ENCODE results near the gene ABCC8. TPM values are rescaled to one million over a fixed set of nuclear protein-coding genes. Genes with fewer than 3 reads are reported as not detected.

ABCC8 gene
- 0.15 and 0.55 TPM in 2 replicates for total RNA-seq (2014; rRNA removed; shearing (Covaris generic))

DNA sequence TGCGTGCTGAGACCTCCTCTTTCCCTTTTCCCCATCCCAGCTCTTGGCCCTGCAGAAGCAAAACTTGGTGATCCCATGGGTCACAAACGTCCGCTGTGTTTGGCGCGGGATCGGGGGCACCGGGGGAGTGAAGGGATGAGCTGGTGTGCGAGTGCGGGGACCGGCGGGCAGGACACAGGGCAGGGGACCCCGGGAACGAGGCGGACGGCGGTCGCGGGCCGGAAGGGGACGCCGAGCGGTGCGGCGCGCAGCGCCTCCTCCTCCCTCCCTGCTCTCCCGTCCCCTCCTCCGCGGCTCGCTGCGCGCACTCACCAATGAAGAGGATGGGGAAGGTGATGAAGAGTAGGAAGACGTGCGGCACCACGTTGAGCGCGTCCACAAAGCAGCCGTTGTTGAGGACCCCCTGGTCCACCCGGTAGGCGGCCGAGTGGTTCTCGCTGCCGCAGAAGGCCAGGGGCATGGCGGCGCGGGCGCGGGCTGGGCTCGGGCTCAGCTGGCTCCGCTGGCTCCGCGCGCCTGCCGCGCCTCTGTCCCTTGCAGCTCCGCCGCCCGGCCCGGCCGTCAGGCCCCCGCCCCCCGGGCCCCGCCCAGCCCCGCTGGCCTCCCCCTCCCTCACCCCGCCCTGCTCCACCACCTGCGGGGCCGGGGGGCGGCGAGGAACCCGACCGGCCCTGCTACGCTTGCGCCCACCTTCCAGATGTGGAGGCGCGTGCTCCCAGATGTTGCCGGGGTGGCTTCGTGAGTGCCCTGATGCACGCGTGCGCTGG is at the start of gene ABCC8:
Gene ABCC8 (minus strand): TSS at position 529 of the 767 bp plus-strand sequence. CDS start 69 bp downstream, at position 460.
- peak; percentile 95 for DNase-seq
- H3K4me3 ChIP-seq (ENCODE audit: insufficient read depth, low read depth, low read length), result peak within 1 kb of the TSS; percentile 58
- H3K27me3 ChIP-seq (ENCODE audit: control insufficient read depth, insufficient read depth, low read length), result peaks cover 62% of the 10 kb centered on the region
- no peaks in the 10 kb centered on the region for H3K36me3 ChIP-seq (replicated peaks; ENCODE audit: control insufficient read depth, insufficient read depth, low read length)

GRCh38 chr11:17526326-17526725 is 49.7 kb upstream of the ABCC8 start:
- no peak for DNase-seq
- no peak overlapping the region for H3K4me3 ChIP-seq (ENCODE audit: insufficient read depth, low read depth, low read length)
- no peaks in the 10 kb centered on the region for H3K27me3 ChIP-seq (ENCODE audit: control insufficient read depth, insufficient read depth, low read length)
- no peaks in the 10 kb centered on the region for H3K36me3 ChIP-seq (replicated peaks; ENCODE audit: control insufficient read depth, insufficient read depth, low read length)

DNA sequence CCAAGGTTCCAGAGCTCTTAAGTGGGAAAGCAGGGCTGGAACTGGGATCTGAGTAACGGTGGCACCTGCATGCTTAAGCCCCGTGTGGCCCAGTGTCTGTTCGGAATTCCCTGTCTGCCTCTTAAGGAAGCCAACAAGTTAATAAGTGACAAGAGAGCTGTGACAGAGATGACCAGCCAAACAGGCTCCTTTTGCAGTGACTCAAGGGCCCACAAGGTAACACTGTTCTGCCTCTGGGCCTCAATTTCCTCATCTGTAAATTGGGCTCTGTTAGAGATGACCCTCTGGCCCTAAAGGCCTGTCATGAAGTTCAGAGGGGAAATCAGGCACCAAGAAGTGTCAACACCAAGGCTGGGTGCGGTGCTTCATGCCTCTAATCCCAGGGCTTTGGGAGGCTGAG is 48.9 kb upstream of the ABCC8 start:
- Histone ChIP-seq H3K36me3 (replicated peaks; ENCODE audit: control insufficient read depth, insufficient read depth, low read length) (no peaks in the 10 kb centered on the region), H3K4me3 (ENCODE audit: insufficient read depth, low read depth, low read length) (no peak overlapping the region), H3K27me3 (ENCODE audit: control insufficient read depth, insufficient read depth, low read length) (no peaks in the 10 kb centered on the region)
- no peak for DNase-seq

GRCh38 chr11:17524221-17524620 is 47.6 kb upstream of the ABCC8 start:
- H3K36me3 ChIP-seq (replicated peaks; ENCODE audit: control insufficient read depth, insufficient read depth, low read length), result no peaks in the 10 kb centered on the region
- H3K4me3 ChIP-seq (ENCODE audit: insufficient read depth, low read depth, low read length), result no peak overlapping the region
- DNase-seq, result no peak
- H3K27me3 ChIP-seq (ENCODE audit: control insufficient read depth, insufficient read depth, low read length), result no peaks in the 10 kb centered on the region

GRCh38 chr11:17522655-17523054 is 46.0 kb upstream of the ABCC8 start:
- Histone ChIP-seq H3K36me3 (replicated peaks; ENCODE audit: control insufficient read depth, insufficient read depth, low read length) (no peaks in the 10 kb centered on the region), H3K27me3 (ENCODE audit: control insufficient read depth, insufficient read depth, low read length) (no peaks in the 10 kb centered on the region), H3K4me3 (ENCODE audit: insufficient read depth, low read depth, low read length) (no peak overlapping the region)
- DNase-seq, result no peak

DNA sequence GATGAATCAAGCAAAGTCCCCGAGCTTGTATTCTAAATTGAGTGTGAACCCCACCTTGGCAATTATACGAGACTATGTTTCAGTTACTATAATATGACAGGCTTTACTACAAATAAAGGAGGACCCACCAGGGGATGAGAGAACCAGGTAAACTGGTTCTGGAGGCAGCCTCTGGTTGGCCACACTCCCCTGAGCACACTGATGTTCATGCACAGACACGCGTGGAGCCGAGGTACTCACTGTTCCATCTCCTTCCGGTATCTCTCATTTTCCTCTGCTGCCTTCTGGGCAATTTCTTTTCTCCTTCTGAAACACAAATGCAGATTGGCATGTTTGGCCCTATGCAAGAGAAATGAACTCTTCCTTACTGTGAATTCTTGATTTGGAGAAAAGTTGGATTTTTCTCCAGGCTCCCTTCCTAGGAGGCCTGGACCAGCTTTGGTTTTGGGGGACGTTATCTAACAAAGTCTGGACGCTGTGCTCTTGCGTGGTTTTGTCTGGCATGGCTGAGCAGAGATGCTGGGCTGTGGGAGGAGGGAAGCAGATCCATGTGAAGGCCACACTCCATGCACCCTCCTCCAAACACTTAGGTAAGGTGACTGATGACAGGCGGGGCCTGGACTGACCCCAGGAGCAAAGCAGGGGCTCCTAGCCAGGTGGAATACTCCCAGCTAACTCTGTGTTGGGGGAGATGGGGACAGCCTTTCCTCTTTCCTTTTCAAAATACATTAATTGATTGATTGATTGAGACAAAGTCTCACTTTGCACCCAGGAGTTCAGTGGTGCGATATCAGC is 44.7 kb upstream of the ABCC8 start:
- H3K4me3 ChIP-seq (ENCODE audit: insufficient read depth, low read depth, low read length), result no peak overlapping the region
- no peaks in the 10 kb centered on the region for H3K27me3 ChIP-seq (ENCODE audit: control insufficient read depth, insufficient read depth, low read length)
- H3K36me3 ChIP-seq (replicated peaks; ENCODE audit: control insufficient read depth, insufficient read depth, low read length), result no peaks in the 10 kb centered on the region
- no peak for DNase-seq

- H3K4me3 ChIP-seq (ENCODE audit: insufficient read depth, low read depth, low read length), result no peak overlapping the region
- H3K36me3 ChIP-seq (replicated peaks; ENCODE audit: control insufficient read depth, insufficient read depth, low read length), result no peaks in the 10 kb centered on the region
- no peaks in the 10 kb centered on the region for H3K27me3 ChIP-seq (ENCODE audit: control insufficient read depth, insufficient read depth, low read length)
- DNase-seq, result peak; percentile 72
These were observed 42.6 kb upstream of the ABCC8 start for GRCh38 chr11:17519061-17519885.

DNA sequence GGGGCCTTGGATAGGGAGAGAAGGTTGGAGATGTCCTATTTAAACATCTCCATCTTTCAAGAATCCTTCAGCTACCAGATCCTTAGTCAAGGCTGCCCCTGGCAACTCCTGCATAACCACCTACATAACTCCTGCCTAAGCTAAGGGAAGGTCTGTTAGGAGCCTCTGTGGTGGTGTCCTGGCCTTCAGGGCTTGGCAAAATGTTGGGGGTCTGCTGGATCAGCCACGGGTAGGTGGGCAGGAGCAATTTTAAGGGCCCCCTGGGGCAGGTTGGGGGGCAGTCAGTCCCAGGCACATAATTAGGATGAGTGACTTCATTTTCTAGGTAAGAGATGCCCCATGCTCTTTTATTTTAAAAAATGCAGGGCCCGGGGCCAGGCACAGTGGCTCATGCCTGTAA is 41.7 kb upstream of the ABCC8 start:
- no peak for DNase-seq
- H3K4me3 ChIP-seq (ENCODE audit: insufficient read depth, low read depth, low read length), result no peak overlapping the region
- H3K27me3 ChIP-seq (ENCODE audit: control insufficient read depth, insufficient read depth, low read length), result no peaks in the 10 kb centered on the region
- H3K36me3 ChIP-seq (replicated peaks; ENCODE audit: control insufficient read depth, insufficient read depth, low read length), result no peaks in the 10 kb centered on the region

DNA sequence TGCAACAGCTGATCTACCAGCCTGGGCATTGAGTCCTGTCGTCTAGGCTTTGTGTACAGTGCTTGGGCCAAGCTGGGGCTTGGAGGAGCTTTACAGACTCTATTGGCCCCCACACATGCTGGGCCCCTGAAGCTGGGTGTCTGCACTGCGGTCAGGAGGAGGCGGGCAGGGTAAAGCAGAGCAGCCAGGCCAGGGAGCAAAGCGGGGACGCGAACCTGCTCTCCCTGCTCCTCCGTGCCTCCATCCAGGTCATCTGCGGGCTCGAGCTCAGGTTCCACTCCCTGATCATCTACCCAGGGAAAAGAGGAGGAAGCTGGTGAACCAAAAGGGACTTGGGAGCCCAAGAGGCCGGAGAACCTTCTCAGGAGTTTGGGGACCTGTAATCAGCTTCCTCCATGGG is 40.5 kb upstream of the ABCC8 start:
- Histone ChIP-seq H3K4me3 (ENCODE audit: insufficient read depth, low read depth, low read length) (no peak overlapping the region), H3K36me3 (replicated peaks; ENCODE audit: control insufficient read depth, insufficient read depth, low read length) (no peaks in the 10 kb centered on the region), H3K27me3 (ENCODE audit: control insufficient read depth, insufficient read depth, low read length) (no peaks in the 10 kb centered on the region)
- DNase-seq, result no peak

GRCh38 chr11:17516551-17517150 is 40.0 kb upstream of the ABCC8 start:
- Histone ChIP-seq H3K4me3 (ENCODE audit: insufficient read depth, low read depth, low read length) (no peak overlapping the region), H3K27me3 (ENCODE audit: control insufficient read depth, insufficient read depth, low read length) (no peaks in the 10 kb centered on the region), H3K36me3 (replicated peaks; ENCODE audit: control insufficient read depth, insufficient read depth, low read length) (no peaks in the 10 kb centered on the region)
- DNase-seq, result no peak

DNA sequence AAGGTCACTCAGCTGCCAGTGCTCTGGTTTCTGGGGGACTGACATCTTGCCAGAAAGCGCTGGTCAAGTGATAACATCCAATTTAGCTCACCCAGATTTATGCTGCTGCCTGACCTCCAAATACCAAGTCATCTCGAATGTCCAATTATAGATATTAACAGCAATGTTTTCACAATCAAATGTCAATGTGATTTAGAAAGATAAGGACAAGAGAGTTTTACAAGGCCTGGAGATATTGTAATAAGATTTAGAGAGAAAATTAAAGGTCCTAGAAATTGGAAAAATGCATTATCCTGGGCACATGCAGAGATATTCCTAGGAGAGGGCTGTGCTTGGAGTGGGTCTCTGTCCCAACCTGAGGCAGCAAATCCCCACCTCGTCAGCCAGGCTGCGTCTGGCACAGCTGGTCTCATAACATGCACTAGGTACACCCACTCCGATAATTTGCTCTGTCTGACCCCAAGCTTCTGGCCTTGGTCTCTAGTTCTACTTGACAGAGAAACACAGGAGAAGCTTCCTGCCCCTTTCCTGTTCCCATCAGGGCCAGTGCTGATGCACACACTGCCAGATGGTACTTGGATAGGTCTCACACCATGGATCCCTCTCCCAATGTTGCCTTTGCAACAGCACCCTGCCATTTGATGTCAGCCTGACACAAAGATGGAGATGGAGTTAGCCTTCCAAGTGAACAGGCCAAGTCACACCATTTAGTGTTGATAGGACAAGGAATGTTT is 39.0 kb upstream of the ABCC8 start:
- Histone ChIP-seq H3K27me3 (ENCODE audit: control insufficient read depth, insufficient read depth, low read length) (no peaks in the 10 kb centered on the region; the same call in 1 of the 2 replicates), H3K36me3 (replicated peaks; ENCODE audit: control insufficient read depth, insufficient read depth, low read length) (no peaks in the 10 kb centered on the region), H3K4me3 (ENCODE audit: insufficient read depth, low read depth, low read length) (no peak overlapping the region)
- no peak for DNase-seq

- Histone ChIP-seq H3K27me3 (ENCODE audit: control insufficient read depth, insufficient read depth, low read length) (no peaks in the 10 kb centered on the region; the same call in 1 of the 2 replicates), H3K4me3 (ENCODE audit: insufficient read depth, low read depth, low read length) (no peak overlapping the region), H3K36me3 (replicated peaks; ENCODE audit: control insufficient read depth, insufficient read depth, low read length) (no peaks in the 10 kb centered on the region)
- no peak for DNase-seq
These were observed 37.8 kb upstream of the ABCC8 start for GRCh38 chr11:17514476-17514875.

DNA sequence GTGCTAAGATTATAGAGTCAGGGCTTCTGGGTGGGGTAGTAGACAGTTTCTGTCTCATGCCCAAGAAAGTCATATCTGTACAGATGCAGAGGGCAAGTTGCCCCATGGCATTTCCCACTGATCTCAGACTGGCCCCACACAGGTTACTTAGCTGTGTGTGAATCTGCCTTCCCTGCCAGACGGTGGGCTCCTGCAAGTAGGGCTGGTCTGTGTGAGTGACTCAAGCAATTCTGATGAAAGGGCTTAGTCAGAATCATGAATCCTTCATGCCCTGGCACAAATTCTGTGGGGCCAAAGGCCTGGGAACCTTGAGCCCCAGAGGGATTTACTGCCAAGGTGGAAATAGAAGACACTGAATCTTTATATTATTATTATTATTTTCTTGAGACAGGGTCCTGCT is 37.2 kb upstream of the ABCC8 start:
- DNase-seq, result no peak
- Histone ChIP-seq H3K4me3 (ENCODE audit: insufficient read depth, low read depth, low read length) (no peak overlapping the region), H3K36me3 (replicated peaks; ENCODE audit: control insufficient read depth, insufficient read depth, low read length) (no peaks in the 10 kb centered on the region), H3K27me3 (ENCODE audit: control insufficient read depth, insufficient read depth, low read length) (no peaks in the 10 kb centered on the region; the same call in 1 of the 2 replicates)
